GM21737 (cell line): ENCODE data around the gene PPP1R14D.
"Not testable (repeated sequence)": the region's sequence is repeated elsewhere in the genome, so short reads cannot be mapped to it uniquely, and the experiment has no call there.

Experiments used
- ATAC-seq: cut with Tn5 transposase; IDR thresholded peaks from one replicate; pipeline ENCODE4 v1.9.1; 2021; ENCODE audit warnings: mild to moderate bottlenecking, moderate library complexity; ENCODE audit not compliant: unreplicated experiment

The PPP1R14D gene

DNA sequence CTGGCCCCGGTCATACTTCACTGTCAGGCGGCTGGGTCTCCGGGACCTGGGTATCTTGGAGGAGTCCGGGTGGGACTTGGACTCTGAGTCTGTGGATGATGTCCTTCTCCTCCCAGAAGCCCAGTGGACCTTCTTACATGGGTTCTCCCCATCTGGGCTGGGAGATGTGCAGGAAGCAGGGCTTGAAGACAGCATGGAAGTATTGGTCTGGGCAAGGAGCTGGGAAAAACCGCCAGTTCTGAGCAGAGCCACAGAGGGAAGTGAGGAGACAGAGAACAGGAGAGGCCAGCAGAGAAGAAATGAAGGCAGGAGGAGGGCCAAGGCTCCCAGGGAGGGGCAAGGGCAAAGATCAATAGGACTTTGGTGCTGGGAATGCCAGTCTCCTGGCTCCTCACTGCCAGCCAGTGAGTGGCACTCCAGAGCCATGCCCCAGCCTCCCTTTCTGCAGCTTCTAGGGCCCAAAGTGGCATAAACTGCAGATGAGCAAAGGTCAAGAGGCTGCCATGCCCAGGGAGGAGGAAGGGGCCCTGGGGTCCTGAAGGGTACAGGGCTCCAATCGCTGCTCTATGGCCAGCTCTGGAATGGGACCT, at the start of gene PPP1R14D:
Gene PPP1R14D, minus strand, starts transcription at position 262 of the 590 bp plus-strand sequence. Its CDS starts 67 bp downstream, at position 195.
- no peak for ATAC-seq

GRCh38 chr15:40877694-40878093, 49.2 kb upstream of the PPP1R14D start:
- no peak for ATAC-seq

DNA sequence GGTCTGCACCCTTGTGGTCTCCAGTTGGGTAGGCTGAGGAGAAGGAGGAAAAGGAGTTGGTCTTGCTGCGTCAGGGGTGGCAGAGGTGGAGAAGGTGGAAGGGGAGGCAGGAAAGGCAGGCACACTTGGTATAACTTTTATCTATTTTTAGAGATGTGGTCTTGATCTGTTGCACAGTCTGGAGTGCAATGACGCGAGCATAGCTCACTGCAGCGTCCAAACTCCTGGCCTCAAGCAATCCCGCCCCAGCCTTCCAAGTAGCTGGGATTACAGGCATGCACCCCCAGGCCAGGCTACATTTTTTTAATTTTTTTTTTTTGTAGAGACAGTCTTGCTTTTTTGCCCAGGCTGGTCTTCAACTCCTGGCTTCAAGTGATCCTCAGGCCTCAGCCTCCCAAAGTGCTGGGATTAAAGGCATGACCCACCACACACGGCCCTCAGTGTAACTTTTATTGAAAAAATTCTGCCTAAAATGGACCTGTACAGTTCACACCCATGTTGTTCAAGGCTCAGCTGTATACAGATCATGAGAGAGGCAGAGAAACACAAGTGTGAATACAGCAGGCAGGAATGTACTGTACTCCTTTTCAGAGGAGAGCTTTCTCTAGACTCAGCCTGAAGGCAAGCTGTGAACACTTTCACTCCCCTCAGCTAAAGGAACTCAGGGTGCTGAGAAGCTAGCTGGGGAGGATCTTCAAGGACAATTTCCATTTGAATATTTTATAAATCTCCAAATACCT, 47.7 kb upstream of the PPP1R14D start:
- no peak for ATAC-seq

DNA sequence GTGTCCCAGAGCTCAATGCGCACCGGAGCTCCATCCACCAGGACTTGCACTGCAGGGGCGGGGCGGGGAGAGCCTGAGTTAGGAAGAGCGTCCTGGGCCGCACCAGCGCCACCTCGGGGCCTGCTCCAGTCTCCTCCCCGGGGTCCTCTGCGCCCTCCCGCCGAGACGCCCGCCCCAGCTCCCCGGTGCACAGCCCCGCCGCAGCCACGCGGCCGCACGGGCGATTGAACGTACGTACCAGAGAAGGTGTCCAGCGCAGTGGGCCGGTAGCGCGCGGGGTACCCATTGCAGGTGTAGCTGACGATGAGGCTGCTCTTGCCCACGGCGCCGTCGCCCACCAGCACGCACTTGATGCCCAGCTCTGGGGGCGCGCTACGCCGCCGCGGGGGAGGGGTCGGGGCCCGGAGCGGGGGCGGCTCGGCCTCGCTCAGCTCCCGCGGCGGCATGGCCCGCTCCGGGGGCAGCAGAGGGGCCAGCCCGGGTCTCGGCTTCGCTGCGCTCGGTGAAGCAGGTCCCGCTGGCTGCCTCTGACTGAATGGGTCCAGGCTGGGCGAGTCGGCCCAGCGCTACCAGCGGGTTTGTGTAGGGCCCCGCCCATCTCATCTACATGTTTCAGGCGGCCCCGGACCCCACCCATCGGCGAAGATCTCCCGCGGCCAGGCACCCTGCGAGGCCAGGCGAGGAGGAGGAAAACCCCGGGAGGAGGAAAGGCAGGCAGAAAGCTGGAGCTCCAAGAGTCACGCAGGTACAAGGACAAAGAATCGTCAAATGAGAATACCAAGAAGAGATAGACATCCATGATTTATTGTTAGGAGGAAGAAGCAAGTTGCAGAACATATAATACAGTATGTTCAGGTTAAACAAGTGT, 45.4 kb upstream of the PPP1R14D start, which contains the start of gene RHOV:
Gene RHOV, minus strand, starts transcription at position 541 of the 868 bp plus-strand sequence. Its CDS starts 95 bp downstream, at position 446.
- peak; percentile 47 for ATAC-seq

DNA sequence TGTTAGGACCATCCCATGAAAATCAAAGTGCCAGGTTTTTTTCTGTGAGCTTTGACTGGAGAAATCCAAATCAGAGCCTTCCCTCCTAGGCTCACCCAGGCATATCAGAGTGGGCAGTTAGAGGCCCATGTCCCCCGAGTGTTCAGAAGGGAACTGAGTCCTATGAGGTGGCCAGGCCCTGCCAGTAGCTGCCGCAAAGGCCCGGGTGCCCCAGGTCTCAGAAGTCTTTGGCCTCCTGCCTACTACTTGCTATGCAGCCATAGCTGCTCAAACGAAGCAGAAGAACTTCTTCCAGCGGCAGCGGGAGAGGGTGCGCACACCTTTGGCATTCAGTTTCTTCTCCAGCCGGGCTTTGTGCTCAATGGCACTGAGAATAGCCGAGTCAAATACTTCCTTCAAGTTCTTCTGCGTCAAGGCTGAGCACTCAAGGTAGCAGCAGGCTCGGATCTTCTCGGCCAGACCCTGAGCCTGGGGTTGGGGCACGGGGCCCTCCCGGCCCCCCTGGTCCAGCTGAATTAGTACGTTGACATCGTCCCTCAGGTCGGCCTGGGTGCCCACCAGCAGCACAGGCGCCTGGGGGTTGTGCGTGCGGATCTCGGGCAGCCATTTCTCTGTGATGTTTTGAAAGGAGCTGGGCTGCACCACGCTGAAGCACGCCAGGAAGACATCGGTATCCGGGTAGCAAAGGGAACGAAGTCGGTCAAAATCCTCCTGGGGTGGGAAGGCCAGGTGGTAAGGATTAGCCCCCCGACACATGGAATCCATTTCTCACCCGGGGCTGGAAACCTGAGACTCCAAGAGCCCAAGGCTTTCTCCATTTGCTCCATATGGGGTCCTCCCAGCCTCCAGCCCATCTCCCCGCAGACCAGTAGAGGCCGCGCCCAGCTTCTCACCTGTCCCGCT, 44.5 kb upstream of the PPP1R14D start:
- no peak for ATAC-seq

DNA sequence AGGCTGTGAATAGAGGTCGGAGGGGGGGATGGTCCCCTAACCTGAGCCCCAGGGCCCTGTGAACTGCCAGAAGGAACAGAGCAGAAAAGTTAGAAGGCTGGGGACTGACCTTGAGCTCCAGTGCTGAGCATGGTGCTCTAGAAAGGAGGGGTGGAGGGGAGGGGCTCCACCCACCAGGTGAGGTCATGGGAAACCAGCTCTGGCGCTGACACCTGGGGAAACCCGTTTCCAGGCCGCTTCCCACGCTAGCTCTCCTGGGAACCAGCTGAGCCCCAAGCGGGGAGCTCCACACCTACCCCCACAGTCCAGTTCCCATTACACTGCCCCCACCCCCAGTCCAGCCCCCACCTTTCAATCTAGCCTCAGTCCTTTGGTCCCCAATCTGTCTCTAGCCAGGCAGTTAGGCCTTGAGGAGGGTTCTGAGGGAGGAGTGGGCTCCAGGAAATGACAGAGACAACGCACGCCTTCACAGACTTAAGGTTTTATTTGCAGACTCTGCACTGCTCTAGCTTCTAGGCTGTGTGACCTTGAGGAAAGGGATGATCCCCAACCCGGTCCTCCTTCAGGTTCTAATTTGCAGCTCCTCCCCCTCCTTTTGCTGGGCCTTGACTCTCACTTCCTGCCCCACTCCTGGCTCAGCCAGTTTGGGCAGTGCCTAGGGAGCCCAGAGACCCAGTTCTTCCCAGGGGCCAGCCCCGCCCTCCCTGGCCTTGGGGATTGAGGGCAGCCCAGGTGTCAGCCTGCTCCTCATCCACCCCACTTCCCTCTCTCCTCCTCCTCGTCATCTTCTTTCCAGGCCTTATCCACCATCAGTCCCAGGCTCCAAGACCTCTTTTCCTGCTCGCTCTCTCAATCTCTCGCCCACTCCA, 43.5 kb upstream of the PPP1R14D start:
- ATAC-seq = no peak

DNA sequence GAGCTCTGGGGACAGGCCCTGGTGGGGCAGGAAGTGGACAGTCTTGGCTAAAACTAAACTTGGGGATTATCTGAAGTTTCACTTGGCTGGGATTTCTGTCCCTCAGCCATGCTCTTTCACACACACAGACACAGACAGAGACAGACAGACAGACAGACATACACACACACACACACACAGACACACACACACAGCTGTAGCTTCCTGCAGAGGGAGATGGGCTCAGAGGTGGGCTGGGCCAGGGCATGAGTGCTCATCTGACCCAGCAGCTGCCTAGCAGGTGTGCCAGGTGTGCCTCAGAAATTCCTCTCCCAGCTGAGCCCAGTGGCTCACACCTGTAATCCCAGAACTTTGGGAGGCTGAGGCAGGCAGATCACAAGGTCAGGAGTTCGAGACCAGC, 42.2 kb upstream of the PPP1R14D start:
- no peak for ATAC-seq

DNA sequence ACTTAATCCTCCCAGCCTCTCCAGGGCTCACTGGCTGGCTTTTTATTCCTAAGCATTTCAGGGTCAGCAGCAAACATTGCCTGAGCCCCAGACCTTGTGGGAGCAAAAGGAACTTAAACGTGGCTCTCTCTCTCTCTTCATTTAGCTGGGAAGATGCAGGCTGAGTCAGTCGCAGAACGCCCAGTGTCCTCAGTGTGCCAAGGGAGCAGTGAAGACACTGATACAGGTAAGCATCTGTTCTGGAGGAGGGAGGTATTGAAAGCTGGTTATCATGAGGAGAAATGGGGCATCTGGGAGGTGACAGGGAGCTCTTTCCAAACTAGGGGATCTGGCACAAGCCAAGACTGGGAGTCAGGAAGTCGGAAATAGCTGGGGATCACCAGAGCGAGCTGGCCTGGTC, 41.2 kb upstream of the PPP1R14D start:
- ATAC-seq = no peak

- ATAC-seq = no peak
These were observed 38.7 kb upstream of the PPP1R14D start for GRCh38 chr15:40867199-40867598.

- no peak for ATAC-seq
These were observed 35.3 kb upstream of the PPP1R14D start for GRCh38 chr15:40863660-40864270.

- not testable (repeated sequence) for ATAC-seq
These were observed 32.6 kb upstream of the PPP1R14D start for GRCh38 chr15:40861147-40861546.

DNA sequence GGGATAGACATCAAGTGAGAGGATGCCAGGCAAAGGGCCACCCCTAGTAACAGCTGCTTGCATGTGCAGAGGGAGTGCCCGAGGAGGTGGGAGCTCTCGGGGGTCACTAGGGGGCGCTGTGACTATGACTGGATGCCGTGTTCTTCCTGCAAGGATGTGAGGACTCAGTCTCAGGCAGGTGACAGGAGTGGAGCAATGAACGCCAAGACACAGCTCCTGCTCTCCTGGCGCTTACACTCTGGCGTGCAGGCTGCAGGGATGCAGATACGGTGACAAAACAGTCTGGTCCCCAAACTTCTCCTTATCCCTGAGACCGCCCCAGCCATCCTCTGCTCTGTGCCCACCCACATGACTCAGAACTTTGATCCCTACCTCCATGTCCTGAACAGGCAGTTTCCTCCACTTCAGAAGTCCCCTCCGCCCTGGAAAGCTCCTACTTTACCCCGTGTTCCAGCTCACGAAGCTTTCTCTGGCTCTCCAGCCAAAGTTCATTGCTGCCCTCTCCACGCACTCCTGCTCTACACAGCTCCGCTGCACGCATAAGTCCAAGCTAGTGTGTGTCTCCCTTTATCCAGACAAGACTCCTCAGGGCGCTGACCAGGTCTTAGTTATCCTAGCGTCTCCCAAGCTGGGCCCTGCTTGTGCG, 30.8 kb upstream of the PPP1R14D start:
- ATAC-seq = no peak

DNA sequence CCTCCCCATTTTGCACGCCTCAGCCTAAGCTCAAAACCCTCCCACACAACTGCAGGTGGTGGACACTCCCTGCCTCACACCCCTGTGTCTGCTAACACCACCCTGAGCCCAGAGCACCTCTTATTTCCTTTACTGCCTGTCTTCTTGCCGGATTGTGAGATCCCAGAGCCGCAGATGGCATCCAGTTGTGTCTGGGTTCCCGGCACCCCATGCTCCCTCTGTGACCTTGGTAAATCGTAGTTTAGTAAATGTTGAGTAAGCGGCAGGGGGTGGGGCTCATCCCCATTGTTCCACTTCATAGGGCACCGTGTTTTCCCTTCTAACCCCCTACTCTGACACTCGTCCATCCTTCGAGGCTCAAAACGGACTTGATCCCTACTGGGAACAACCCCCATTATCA, 30.2 kb upstream of the PPP1R14D start:
- ATAC-seq = no peak

DNA sequence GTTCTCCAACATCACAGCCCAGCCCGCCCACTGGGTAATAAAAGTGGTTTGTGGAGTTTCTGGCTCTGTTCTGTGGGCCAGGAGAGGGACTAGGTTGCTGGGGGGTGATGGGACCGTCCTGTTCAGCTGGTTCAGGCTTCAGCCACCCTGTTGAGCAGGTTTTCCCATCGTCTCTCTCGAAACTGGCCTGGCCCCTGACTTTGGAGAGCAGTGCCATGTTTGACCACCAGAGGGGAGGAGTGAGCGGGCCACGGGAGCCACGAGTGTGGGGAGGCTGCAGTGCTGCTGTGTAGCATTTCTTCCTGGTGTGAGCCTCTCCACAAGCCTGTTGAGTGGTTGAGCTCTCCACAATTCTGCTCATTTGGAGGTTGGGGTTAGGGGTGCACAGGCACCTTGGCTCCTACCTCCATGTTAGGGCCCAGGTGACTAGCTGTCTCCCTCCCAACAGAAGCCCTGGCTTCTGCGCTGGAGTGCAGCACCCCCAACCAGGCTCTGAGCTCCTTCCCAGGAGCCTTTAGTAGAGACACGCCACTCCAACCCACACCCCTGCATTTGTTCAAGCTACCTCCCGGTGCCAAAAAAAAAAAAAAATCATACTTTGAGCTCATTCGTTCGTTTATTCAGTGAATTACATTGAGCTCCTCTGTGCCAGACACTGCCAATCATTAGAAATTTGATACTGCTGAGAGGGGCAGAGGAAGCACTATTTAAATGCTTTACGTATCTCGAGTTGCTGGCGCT, 29.3 kb upstream of the PPP1R14D start:
- ATAC-seq = no peak

DNA sequence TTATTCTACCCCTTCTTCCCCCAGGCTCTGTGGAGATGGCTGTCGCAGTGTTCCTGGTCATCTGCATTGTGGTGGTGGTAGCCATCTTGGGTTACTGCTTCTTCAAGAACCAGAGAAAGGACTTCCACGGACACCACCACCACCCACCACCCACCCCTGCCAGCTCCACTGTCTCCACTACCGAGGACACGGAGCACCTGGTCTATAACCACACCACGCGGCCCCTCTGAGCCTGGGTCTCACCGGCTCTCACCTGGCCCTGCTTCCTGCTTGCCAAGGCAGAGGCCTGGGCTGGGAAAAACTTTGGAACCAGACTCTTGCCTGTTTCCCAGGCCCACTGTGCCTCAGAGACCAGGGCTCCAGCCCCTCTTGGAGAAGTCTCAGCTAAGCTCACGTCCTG, 28.2 kb upstream of the PPP1R14D start:
- no peak for ATAC-seq

GRCh38 chr15:40855706-40856234, 27.3 kb upstream of the PPP1R14D start:
- ATAC-seq = no peak

GRCh38 chr15:40854161-40854560, 25.7 kb upstream of the PPP1R14D start:
- ATAC-seq = no peak
